Fibroblast of lung (primary cell): ENCODE data around the gene UBTD1. TPM values are rescaled to one million over a fixed set of nuclear protein-coding genes. Genes with fewer than 3 reads are reported as not detected.

Source experiments
- DNase-seq, 2 donors: peaks; one replicate each; pipeline versions ENCODE4 v3.0.0 to v3.0.0-alpha.2; 2010; ENCODE audit warnings: low read depth in 2 of 2
- H2AFZ ChIP-seq: 2 replicates; pipeline ENCODE4 v1.5.1; 2012; ENCODE audit warnings: low read length, control low read depth, inconsistent platforms
- H3K27ac ChIP-seq: 2 replicates; pipeline ENCODE4 v1.5.1; 2011; ENCODE audit warnings: low read length, control low read depth; ENCODE audit not compliant: insufficient read depth
- H3K27me3 ChIP-seq: 2 replicates; pipeline ENCODE4 v1.5.1; 2011; ENCODE audit warnings: mild to moderate bottlenecking, low read length; ENCODE audit not compliant: control insufficient read depth, insufficient read depth
- H3K36me3 ChIP-seq: 2 replicates; pipeline ENCODE4 v1.5.1; 2011; ENCODE audit warnings: low read length; ENCODE audit not compliant: control insufficient read depth, insufficient read depth
- H3K4me1 ChIP-seq: 2 replicates; pipeline ENCODE4 v1.5.1; 2011; ENCODE audit warnings: low read length; ENCODE audit not compliant: control insufficient read depth, insufficient read depth; ENCODE audit errors: extremely low read depth
- H3K4me2 ChIP-seq: 2 replicates; pipeline ENCODE4 v1.5.1; 2011; ENCODE audit warnings: low read length, control low read depth; ENCODE audit not compliant: insufficient read depth; ENCODE audit errors: extremely low read depth
- H3K4me3 ChIP-seq, 4 experiments: fragments of 200-600 bp in 1 of 4; sonication (generic) in 1 of 4; replicated peaks in 1 of 4; 2 replicates each; pipeline ENCODE4 v1.5.1; 2011 to 2016; ENCODE audit warnings: low read length in 4 of 4, low read depth in 3 of 4, mild to moderate bottlenecking in 3 of 4, control low read depth in 2 of 4, inconsistent platforms in 1 of 4, mixed read lengths in 1 of 4; ENCODE audit not compliant: insufficient read depth in 1 of 4; ENCODE audit errors: control extremely low read depth in 1 of 4
- H3K79me2 ChIP-seq: 2 replicates; pipeline ENCODE4 v1.5.1; 2012; ENCODE audit warnings: mild to moderate bottlenecking, low read length, inconsistent platforms; ENCODE audit not compliant: control insufficient read depth, insufficient read depth
- H3K9ac ChIP-seq: 2 replicates; pipeline ENCODE4 v1.5.1; 2011; ENCODE audit warnings: mild to moderate bottlenecking, low read length, control low read depth; ENCODE audit not compliant: insufficient read depth
- H3K9me3 ChIP-seq: 2 replicates; pipeline ENCODE4 v1.5.1; 2012; ENCODE audit warnings: low read depth, low read length; ENCODE audit not compliant: control insufficient read depth, insufficient read depth
- H4K20me1 ChIP-seq: 2 replicates; pipeline ENCODE4 v1.5.1; 2011; ENCODE audit warnings: low read length; ENCODE audit not compliant: control insufficient read depth, insufficient read depth; ENCODE audit errors: extremely low read depth
- EZH2 ChIP-seq: IDR thresholded peaks from 2 replicates; pipeline ENCODE4 v1.5.1; 2012; ENCODE audit warnings: low read length, control low read depth, mild to moderate bottlenecking; ENCODE audit errors: missing control alignments
- polyA plus RNA-seq, 2 donors: library from polyadenylated mRNA; depleted of rRNA in 1 of 2; stranded (reverse) in 1 of 2; unstranded in 1 of 2; fragments of >200 nt; gene quantifications; 2 replicates each; pipeline ENCODE4 v1.2.1, GENCODE V29; 2011 to 2012; ENCODE audit warnings: missing spikeins in 1 of 2
- total RNA-seq: library from RNA; depleted of rRNA; stranded (reverse); fragments of >200 nt; gene quantifications from 2 replicates; pipeline ENCODE4 v1.2.1, GENCODE V29; 2014
- TF ChIP-seq, protein P1 (sequence below), 2 donors: IDR thresholded peaks in 1 of 2; conservative IDR thresholded peaks in 1 of 2; 1 replicate in 1 of 2; 2 replicates in 1 of 2; pipeline ENCODE4 v1.5.1; 2011 to 2012; ENCODE audit warnings: low read length in 2 of 2, control low read depth in 1 of 2, inconsistent platforms in 1 of 2, low read depth in 1 of 2, mild to moderate bottlenecking in 1 of 2

Gene UBTD1
- total and polyA plus RNA-seq, 2 donors (not counting 1 experiment from before 2014, with no cell fraction given) = 10.7 to 22.0 TPM

DNA sequence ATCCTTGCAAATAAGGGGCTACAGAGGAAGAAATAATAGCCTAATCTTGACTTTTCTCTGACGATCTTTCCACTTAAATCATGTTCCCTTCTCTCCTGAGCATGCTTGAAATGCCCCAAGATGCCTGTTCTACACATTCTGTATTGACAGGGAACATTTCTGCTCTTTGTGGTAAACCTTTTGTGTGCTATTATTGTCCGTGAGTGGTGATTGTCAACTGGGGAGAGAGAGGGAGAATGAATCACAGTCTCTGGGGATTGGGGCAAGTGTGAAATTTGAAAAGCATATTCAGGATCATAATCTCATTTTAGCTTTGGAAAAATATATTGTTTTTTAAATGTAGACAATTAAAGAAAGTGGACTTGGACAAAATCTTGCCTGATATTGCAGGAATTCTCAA lies 20.6 kb downstream of the UBTD1 start:
- Histone ChIP-seq H3K36me3 (no peaks in the 10 kb centered on the region), H3K4me1 (peaks cover 6% of the 10 kb centered on the region), H4K20me1 (peaks cover 5% of the 10 kb centered on the region), H3K9me3 (no peaks in the 10 kb centered on the region), H2AFZ (no peak overlapping the region), H3K79me2 (peaks cover 10% of the 10 kb centered on the region), H3K27ac (no peak overlapping the region), H3K9ac (no peak overlapping the region), H3K27me3 (no peaks in the 10 kb centered on the region), H3K4me2 (no peak overlapping the region), H3K4me3 (no peak overlapping the region)
- DNase-seq = peak in 1 of 2 donors; percentile 34
- TF ChIP-seq, protein P1, sequence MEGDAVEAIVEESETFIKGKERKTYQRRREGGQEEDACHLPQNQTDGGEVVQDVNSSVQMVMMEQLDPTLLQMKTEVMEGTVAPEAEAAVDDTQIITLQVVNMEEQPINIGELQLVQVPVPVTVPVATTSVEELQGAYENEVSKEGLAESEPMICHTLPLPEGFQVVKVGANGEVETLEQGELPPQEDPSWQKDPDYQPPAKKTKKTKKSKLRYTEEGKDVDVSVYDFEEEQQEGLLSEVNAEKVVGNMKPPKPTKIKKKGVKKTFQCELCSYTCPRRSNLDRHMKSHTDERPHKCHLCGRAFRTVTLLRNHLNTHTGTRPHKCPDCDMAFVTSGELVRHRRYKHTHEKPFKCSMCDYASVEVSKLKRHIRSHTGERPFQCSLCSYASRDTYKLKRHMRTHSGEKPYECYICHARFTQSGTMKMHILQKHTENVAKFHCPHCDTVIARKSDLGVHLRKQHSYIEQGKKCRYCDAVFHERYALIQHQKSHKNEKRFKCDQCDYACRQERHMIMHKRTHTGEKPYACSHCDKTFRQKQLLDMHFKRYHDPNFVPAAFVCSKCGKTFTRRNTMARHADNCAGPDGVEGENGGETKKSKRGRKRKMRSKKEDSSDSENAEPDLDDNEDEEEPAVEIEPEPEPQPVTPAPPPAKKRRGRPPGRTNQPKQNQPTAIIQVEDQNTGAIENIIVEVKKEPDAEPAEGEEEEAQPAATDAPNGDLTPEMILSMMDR (conservative IDR thresholded peaks at IDR 0.05 in 1 of 2, IDR thresholded peaks at IDR 0.05 in 1 of 2; ENCODE audit: low read depth in 1 of 2, low read length in 2 of 2) = no peak
- TF ChIP-seq EZH2 = no peak

DNA sequence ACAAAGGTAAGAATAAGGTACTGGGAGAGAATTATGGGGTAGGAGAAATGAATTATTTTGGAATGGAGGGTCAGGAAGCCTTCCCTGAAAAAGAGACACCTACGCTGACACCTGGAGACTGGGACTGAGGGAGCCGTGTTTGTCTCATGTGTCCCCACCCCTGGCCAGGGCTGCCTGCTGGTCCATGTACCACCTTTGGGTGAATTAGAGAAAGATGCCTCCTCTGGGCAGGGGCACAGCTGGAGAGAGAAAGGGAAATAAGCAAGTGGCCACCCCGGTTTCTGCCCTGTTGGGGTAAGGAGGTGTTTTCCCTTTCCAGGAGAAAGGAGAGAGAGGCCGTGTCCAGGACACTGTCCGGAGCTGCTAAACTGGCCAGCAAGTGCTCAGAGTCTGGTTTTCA lies 21.8 kb downstream of the UBTD1 start:
- TF ChIP-seq, protein P1 (conservative IDR thresholded peaks at IDR 0.05 in 1 of 2, IDR thresholded peaks at IDR 0.05 in 1 of 2; ENCODE audit: low read depth in 1 of 2, low read length in 2 of 2) = no peak
- TF ChIP-seq EZH2 = no peak
- no peaks in the 10 kb centered on the region for H3K9me3 ChIP-seq
- H3K27ac ChIP-seq = no peak overlapping the region
- H3K4me3 ChIP-seq = no peak overlapping the region
- no peak overlapping the region for H2AFZ ChIP-seq
- peaks cover 5% of the 10 kb centered on the region for H4K20me1 ChIP-seq
- H3K36me3 ChIP-seq = no peaks in the 10 kb centered on the region
- peaks cover 6% of the 10 kb centered on the region for H3K4me1 ChIP-seq
- no peak for DNase-seq
- H3K4me2 ChIP-seq = no peak overlapping the region
- no peaks in the 10 kb centered on the region for H3K27me3 ChIP-seq
- H3K79me2 ChIP-seq = peaks cover 10% of the 10 kb centered on the region
- H3K9ac ChIP-seq = no peak overlapping the region

DNA sequence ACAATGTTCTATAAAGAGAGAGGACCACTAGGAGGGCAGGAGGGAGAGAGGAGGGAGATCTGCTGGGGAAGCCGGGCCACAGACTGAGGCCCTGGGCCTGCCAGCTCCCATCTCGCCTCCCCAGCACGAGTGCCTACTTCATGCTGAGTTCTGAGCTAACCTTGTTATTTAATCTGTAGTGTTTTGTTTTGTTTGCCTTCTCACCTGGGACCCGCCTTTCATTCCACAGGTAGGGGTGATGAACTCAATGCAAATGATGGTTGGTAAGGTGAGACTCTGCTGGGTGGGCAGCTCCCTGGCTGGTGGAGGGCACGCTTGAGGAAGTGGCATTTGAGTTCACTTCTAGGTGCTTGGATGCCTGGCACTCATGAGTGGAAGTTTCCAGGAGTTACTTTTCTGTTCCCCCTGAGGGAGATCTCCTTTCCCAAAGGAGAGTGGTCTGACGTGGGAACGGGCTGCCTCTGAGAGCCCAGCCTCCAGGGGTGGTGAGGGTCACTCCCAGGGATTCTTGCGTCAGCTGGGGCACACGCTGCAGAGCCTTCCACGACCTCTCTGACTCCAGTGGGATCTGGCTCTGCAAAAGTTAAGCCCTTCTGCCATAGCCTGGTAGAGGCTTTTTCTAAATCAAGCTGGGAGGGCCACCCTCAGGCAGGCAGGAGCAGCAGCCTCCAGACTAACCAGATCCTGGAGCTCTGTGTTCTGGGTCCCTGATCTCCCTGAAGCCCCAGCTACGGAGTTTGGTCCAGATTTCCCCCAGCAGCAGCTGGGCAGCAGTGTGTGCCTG lies 22.4 kb downstream of the UBTD1 start:
- Histone ChIP-seq H3K4me2 (no peak overlapping the region), H3K36me3 (no peaks in the 10 kb centered on the region), H3K4me1 (peaks cover 6% of the 10 kb centered on the region), H2AFZ (no peak overlapping the region), H3K27me3 (no peaks in the 10 kb centered on the region), H3K27ac (no peak overlapping the region), H3K79me2 (peaks cover 10% of the 10 kb centered on the region), H3K9ac (no peak overlapping the region), H4K20me1 (peaks cover 5% of the 10 kb centered on the region), H3K4me3 (no peak overlapping the region), H3K9me3 (no peaks in the 10 kb centered on the region)
- DNase-seq = no peak
- no peak for TF ChIP-seq EZH2
- TF ChIP-seq, protein P1 (conservative IDR thresholded peaks at IDR 0.05 in 1 of 2, IDR thresholded peaks at IDR 0.05 in 1 of 2; ENCODE audit: low read depth in 1 of 2, low read length in 2 of 2) = no peak
